Smooth muscle cell (in vitro differentiated cells): Measurements from ENCODE around the gene TFAP2C. TPM values are rescaled to one million over a fixed set of nuclear protein-coding genes. Genes with fewer than 3 reads are reported as not detected.

Experiments
- DNase-seq: peaks from one replicate; lab custom pipeline; 2025; ENCODE audit not compliant: unreplicated experiment; lab: John Stamatoyannopoulos, UW
- H2AFZ ChIP-seq: fragments of 200-600 bp; sonication (generic); 2 replicates; pipeline ENCODE4 v1.6.0; 2016; ENCODE audit warnings: antibody characterized with exemption, low read depth, mild to moderate bottlenecking
- H3F3A ChIP-seq: fragments of 200-600 bp; sonication (generic); 2 replicates; pipeline ENCODE4 v1.6.0; 2017; ENCODE audit warnings: antibody characterized with exemption, low read depth
- H3K27ac ChIP-seq: fragments of 200-600 bp; sonication (generic); 2 replicates; pipeline ENCODE4 v1.5.1; 2016; ENCODE audit warnings: low read depth, mild to moderate bottlenecking
- H3K27me3 ChIP-seq: fragments of 200-600 bp; sonication (generic); 2 replicates; pipeline ENCODE4 v1.6.1; 2016; ENCODE audit warnings: low read depth, mild to moderate bottlenecking
- H3K36me3 ChIP-seq: fragments of 200-600 bp; sonication (generic); 2 replicates; pipeline ENCODE4 v1.5.1; 2016; ENCODE audit warnings: low read depth
- H3K4me1 ChIP-seq: fragments of 200-600 bp; sonication (generic); 2 replicates; pipeline ENCODE4 v1.5.1; 2016; ENCODE audit warnings: low read depth
- H3K4me2 ChIP-seq: fragments of 200-600 bp; sonication (generic); 2 replicates; pipeline ENCODE4 v1.6.0; 2016; ENCODE audit warnings: mild to moderate bottlenecking
- H3K4me3 ChIP-seq: fragments of 200-600 bp; sonication (generic); 2 replicates; pipeline ENCODE4 v1.5.1; 2016; ENCODE audit warnings: mild to moderate bottlenecking
- H3K79me2 ChIP-seq: fragments of 200-600 bp; sonication (generic); 2 replicates; pipeline ENCODE4 v1.6.0; 2016; ENCODE audit warnings: low read depth, mild to moderate bottlenecking
- H3K9ac ChIP-seq: fragments of 200-600 bp; sonication (generic); 2 replicates; pipeline ENCODE4 v1.6.0; 2016; ENCODE audit warnings: low read depth
- H3K9me3 ChIP-seq: fragments of 200-600 bp; sonication (generic); replicated peaks from 2 replicates; pipeline ENCODE4 v1.5.1; 2016; ENCODE audit warnings: low read depth
- H4K20me1 ChIP-seq: fragments of 200-600 bp; sonication (generic); 2 replicates; pipeline ENCODE4 v1.6.0; 2016; ENCODE audit warnings: low read depth
- CTCF ChIP-seq: fragments of 200-600 bp; sonication (generic); IDR thresholded peaks from 2 replicates; pipeline ENCODE4 v1.5.1; 2017; ENCODE audit warnings: borderline replicate concordance, mild to moderate bottlenecking, antibody characterized with exemption; ENCODE audit not compliant: insufficient read depth, poor library complexity, severe bottlenecking
- WGBS: methylation state at CpG from one replicate; pipeline ENCODE4 v1.1.7; 2016; ENCODE audit warnings: low lambda C conversion rate; 5-methylcytosine and 5-hydroxymethylcytosine counted together
- polyA plus RNA-seq: library from polyadenylated mRNA; unstranded; fragments of >200 nt; fragmentation: Nextera tagmentation; extraction: Ambion mirVana; gene quantifications from 2 replicates; pipeline ENCODE4 v1.2.1, GENCODE V29; 2016
- total RNA-seq: library from RNA; depleted of rRNA; stranded (reverse); fragments of >200 nt; gene quantifications from 2 replicates; pipeline ENCODE4 v1.2.3, GENCODE V29; 2014

TFAP2C gene
- total and polyA plus RNA-seq, 2 experiments from 2014 or later = 2.5 to 5.8 TPM

DNA sequence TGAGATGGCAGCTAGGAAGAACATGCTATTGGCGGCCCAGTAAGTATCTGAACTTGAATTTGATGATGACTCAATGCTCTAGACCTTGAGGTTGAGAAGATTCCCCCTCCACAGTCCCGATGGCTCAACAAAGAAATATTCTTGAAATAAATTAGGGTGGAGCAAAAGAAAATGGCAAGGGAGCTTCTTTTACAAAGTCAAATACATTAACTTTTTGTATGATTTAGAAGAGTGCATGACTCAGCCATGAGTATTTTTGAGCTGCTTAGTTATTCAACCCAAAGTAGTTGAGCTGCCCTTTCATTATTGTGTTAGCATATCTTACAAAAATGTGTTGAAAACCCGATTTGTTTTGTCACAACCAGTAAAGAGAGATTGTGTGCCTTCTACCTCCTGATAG, 7.6 kb downstream of the TFAP2C start:
- no peak for DNase-seq
- Histone ChIP-seq H3K36me3 (no peaks in the 10 kb centered on the region), H2AFZ (no peak overlapping the region), H3K79me2 (no peaks in the 10 kb centered on the region), H3K4me1 (no peaks in the 10 kb centered on the region), H3K9ac (no peak overlapping the region), H3K27me3 (peaks cover 38% of the 10 kb centered on the region), H3K4me3 (no peak overlapping the region), H3K4me2 (no peak overlapping the region), H3F3A (no peaks in the 10 kb centered on the region), H4K20me1 (peaks cover 8% of the 10 kb centered on the region), H3K27ac (no peak overlapping the region), H3K9me3 (no peaks in the 10 kb centered on the region)
- no peak for TF ChIP-seq CTCF
- WGBS = 41% methylated on average over 3 of the region's 3 CpGs

DNA sequence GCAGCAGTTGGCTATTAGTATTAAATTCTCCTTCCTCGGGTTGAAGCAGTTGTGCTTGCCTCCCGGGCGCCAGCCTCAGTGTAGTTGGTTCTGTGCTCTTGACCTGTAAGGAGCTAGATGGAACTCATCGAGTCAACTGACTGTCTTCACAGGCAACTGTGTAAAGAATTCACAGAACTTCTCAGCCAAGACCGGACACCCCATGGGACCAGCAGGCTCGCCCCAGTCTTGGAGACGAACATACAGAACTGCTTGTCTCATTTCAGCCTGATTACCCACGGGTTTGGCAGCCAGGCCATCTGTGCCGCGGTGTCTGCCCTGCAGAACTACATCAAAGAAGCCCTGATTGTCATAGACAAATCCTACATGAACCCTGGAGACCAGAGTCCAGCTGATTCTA, 8.5 kb downstream of the TFAP2C start:
- Histone ChIP-seq H4K20me1 (no peaks in the 10 kb centered on the region), H3K9ac (no peak overlapping the region), H3K4me3 (no peak overlapping the region), H2AFZ (no peak overlapping the region), H3F3A (no peaks in the 10 kb centered on the region), H3K27ac (no peak overlapping the region), H3K4me1 (no peaks in the 10 kb centered on the region), H3K79me2 (no peaks in the 10 kb centered on the region), H3K4me2 (no peak overlapping the region), H3K36me3 (no peaks in the 10 kb centered on the region), H3K9me3 (no peaks in the 10 kb centered on the region), H3K27me3 (peaks cover 29% of the 10 kb centered on the region)
- no peak for TF ChIP-seq CTCF
- 91% methylated on average over 10 of the region's 10 CpGs for WGBS
- DNase-seq = no peak

GRCh38 chr20:56646599-56646998, 17.5 kb downstream of the TFAP2C start:
- no peak for TF ChIP-seq CTCF
- H3K9me3 ChIP-seq = no peaks in the 10 kb centered on the region
- no peak overlapping the region for H3K9ac ChIP-seq
- H2AFZ ChIP-seq = no peak overlapping the region
- 92% methylated on average over 4 of the region's 4 CpGs for WGBS
- no peaks in the 10 kb centered on the region for H3K79me2 ChIP-seq
- no peaks in the 10 kb centered on the region for H3K36me3 ChIP-seq
- H3K27me3 ChIP-seq = no peaks in the 10 kb centered on the region
- H4K20me1 ChIP-seq = no peaks in the 10 kb centered on the region
- no peak overlapping the region for H3K4me2 ChIP-seq
- DNase-seq = no peak
- no peaks in the 10 kb centered on the region for H3K4me1 ChIP-seq
- H3F3A ChIP-seq = no peaks in the 10 kb centered on the region
- no peak overlapping the region for H3K4me3 ChIP-seq
- H3K27ac ChIP-seq = no peak overlapping the region

DNA sequence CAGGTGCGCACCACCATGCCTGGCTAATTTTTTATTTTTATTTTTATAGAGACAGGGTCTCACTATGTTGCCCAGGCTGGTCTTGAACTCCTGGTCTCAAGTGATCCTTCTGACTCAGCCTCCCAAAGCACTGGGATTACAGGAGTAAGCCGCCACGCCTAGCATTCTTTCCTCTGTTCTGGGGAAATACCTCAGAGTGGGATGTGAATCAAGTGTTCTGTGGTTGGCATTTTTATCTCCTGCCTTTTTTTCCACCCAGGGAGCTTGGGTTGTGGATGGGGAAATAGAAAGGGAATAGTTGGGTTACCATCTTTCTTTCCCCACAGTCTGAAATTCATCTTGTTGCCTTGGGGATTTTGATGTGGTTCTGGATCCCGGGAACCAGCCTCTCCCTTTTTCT, 24.1 kb downstream of the TFAP2C start:
- no peaks in the 10 kb centered on the region for H3K9me3 ChIP-seq
- 91% methylated on average over 4 of the region's 4 CpGs for WGBS

More for the DNA sequence above, 24.1 kb downstream of the TFAP2C start:
- TF ChIP-seq CTCF = no peak
- Histone ChIP-seq H3K4me2 (no peak overlapping the region), H3K27me3 (no peaks in the 10 kb centered on the region), H3K4me1 (no peaks in the 10 kb centered on the region), H3K79me2 (no peaks in the 10 kb centered on the region), H3K27ac (no peak overlapping the region), H3K36me3 (no peaks in the 10 kb centered on the region), H4K20me1 (no peaks in the 10 kb centered on the region), H2AFZ (no peak overlapping the region), H3F3A (no peaks in the 10 kb centered on the region), H3K9ac (no peak overlapping the region), H3K4me3 (no peak overlapping the region)
- DNase-seq = no peak
